ENCODE data around the gene ZBP1.

DNA sequence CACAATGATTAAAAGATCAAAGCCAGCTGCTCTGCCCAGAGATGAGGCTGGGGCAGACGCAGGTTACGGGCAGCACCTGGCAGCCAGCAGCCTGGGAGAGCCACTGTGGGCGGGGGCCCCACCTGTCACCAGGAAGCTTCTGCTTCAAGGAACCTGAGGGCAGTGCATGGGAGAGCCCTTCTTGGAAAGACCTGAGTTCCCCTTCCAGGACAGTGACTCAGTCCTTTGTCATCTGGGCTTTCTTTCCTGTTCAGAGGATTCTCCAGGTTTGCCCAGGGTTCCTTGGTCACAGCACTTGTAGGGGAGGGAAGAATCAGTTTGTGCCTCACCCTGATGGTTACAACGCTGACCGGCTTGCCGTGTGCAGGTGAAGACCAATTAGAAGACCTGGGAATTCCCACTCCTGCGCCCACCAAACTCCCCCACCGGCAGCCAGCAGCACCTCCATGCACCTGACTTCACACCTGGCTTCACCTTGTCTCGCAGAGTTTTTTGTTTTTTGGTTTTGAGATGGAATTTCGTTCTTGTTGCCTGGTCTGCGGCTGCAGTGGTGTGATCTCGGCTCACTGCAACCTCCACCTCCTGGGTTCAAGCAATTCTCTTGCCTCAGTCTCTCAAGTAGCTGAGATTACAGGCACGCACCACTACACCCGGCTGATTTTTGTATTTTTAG, 2.0 kb downstream of the ZBP1 start:
- no peak for TF ChIP-seq SUZ12 (IDR thresholded peaks at IDR 0.05; ENCODE audit: extremely low read depth, insufficient read depth, insufficient read length)
- no peak for TF ChIP-seq ZNF274 (IDR thresholded peaks at IDR 0.05; ENCODE audit: low read depth, low read length)

Measured in NT2/D1 (cell line).